ENCODE measurements around the gene CD207.
"Not testable (repeated sequence)": the region's sequence is repeated elsewhere in the genome, so short reads cannot be mapped to it uniquely, and the experiment has no call there.

The CD207 gene

GRCh38 chr2:70835643-70836042 lies at the start of gene CD207:
Gene CD207 (minus strand): TSS chr2:70835816. CDS start chr2:70835776, 40 bp downstream.
- Histone ChIP-seq H3K9me3 (replicated peaks in 1 of 11) (no peaks in the 10 kb centered on the region), H3K27ac (no peak within 1 kb of the TSS), H4K20me1 (no peaks in the 10 kb centered on the region), H3K36me3 (no peaks in the 10 kb centered on the region), H3K9ac (no peak within 1 kb of the TSS), H3K4me1 (peaks cover 7 to 58% (median 30%) of the 10 kb centered on the region in 10 experiments; a peak in 18 of 20 replicates), H3K4me2 (peak within 1 kb of the TSS in 8 of 11 experiments; percentile 3 to 46 (median 16); a peak in 8 of 22 replicates), H3K4me3 (no peak within 1 kb of the TSS), H3K27me3 (no peaks in the 10 kb centered on the region)
- no peak for TF ChIP-seq Cebpa-rat (IDR thresholded peaks at IDR 0.05)

- H3K9ac ChIP-seq, H3K4me1 ChIP-seq, H3K27ac ChIP-seq, H3K36me3 ChIP-seq, H3K27me3 ChIP-seq, H3K4me2 ChIP-seq, H4K20me1 ChIP-seq, H3K4me3 ChIP-seq: not testable (repeated sequence)
- peaks cover 0 to 15% (median 0%) of the 10 kb centered on the region in 11 experiments; a peak in 4 of 22 replicates for H3K9me3 ChIP-seq (replicated peaks in 1 of 11)
These were observed 42.9 kb upstream of the CD207 start for GRCh38 chr2:70878543-70878942.

- H3K36me3 ChIP-seq, H3K9ac ChIP-seq, H3K4me3 ChIP-seq, H3K4me2 ChIP-seq, H3K27me3 ChIP-seq, H4K20me1 ChIP-seq, H3K27ac ChIP-seq: not testable (repeated sequence)
- H3K9me3 ChIP-seq (replicated peaks in 1 of 11) = peaks cover 0 to 15% (median 0%) of the 10 kb centered on the region in 11 experiments; a peak in 4 of 22 replicates
- H3K4me1 ChIP-seq = peaks cover 0 to 19% (median 12%) of the 10 kb centered on the region in 10 experiments; a peak in 16 of 20 replicates
These were observed 40.5 kb upstream of the CD207 start for GRCh38 chr2:70876138-70876537.

GRCh38 chr2:70873541-70873940 lies 37.9 kb upstream of the CD207 start:
- Histone ChIP-seq H3K4me2 (peak overlapping the region in 8 of 11 experiments; percentile 39 to 65 (median 51); a peak in 16 of 22 replicates), H3K4me1 (peaks cover 0 to 20% (median 12%) of the 10 kb centered on the region in 10 experiments; a peak in 16 of 20 replicates), H3K4me3 (no peak overlapping the region), H3K9ac (0 out of 22 replicates have a peak overlapping the region, but pooled peaks of 1 of the 11 experiments have one; percentile 2), H3K27ac (no peak overlapping the region), H3K27me3 (no peaks in the 10 kb centered on the region), H3K9me3 (replicated peaks in 1 of 11) (peaks cover 0 to 12% (median 0%) of the 10 kb centered on the region in 11 experiments; a peak in 4 of 22 replicates), H4K20me1 (no peaks in the 10 kb centered on the region; a peak in 2 of 22 replicates), H3K36me3 (no peaks in the 10 kb centered on the region)
- TF ChIP-seq Cebpa-rat (IDR thresholded peaks at IDR 0.05) = no peak

GRCh38 chr2:70871398-70872211 lies 36.0 kb upstream of the CD207 start:
- H3K36me3 ChIP-seq = no peaks in the 10 kb centered on the region
- H3K4me3 ChIP-seq = no peak overlapping the region
- TF ChIP-seq Cebpa-rat (IDR thresholded peaks at IDR 0.05) = peak in 9 of 11 experiments; percentile 57 to 90 (median 69); a peak in 14 of 22 replicates
- H3K9ac ChIP-seq = no peak overlapping the region
- H3K9me3 ChIP-seq (replicated peaks in 1 of 11) = no peaks in the 10 kb centered on the region
- H3K4me1 ChIP-seq = peaks cover 0 to 20% (median 12%) of the 10 kb centered on the region in 10 experiments; a peak in 16 of 20 replicates
- H3K27ac ChIP-seq = no peak overlapping the region
- no peaks in the 10 kb centered on the region for H3K27me3 ChIP-seq
- no peaks in the 10 kb centered on the region; a peak in 2 of 22 replicates for H4K20me1 ChIP-seq
- H3K4me2 ChIP-seq = peak overlapping the region; percentile 1 to 68 (median 35); a peak in 18 of 22 replicates

DNA sequence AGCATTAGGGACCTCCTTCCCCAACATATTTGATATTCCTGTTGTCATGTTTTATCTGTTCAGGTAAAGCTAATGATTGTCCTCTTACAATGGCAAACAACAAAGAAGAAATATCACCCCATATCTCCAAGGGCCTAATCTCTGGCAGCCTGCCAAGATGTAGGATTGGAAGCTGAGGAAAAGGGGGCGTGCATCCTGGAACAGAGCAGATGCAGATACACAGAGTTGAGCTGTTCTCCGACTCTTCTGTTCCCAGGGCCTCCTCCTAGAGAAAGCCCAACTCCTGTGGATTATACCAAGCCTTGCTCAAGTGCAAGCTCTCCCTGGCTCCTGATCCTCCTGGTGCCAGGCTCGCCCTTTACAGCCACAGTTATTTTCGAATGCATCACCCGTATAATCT lies 35.2 kb upstream of the CD207 start:
- no peak overlapping the region for H3K4me2 ChIP-seq
- no peak overlapping the region for H3K4me3 ChIP-seq
- no peak for TF ChIP-seq Cebpa-rat (IDR thresholded peaks at IDR 0.05)

GRCh38 chr2:70868970-70869369 lies 33.4 kb upstream of the CD207 start:
- no peak overlapping the region for H3K4me2 ChIP-seq
- H3K4me3 ChIP-seq = no peak overlapping the region
- H3K27ac ChIP-seq = no peak overlapping the region
- no peak overlapping the region for H3K9ac ChIP-seq
- no peak for TF ChIP-seq Cebpa-rat (IDR thresholded peaks at IDR 0.05)
- no peaks in the 10 kb centered on the region; a peak in 2 of 22 replicates for H4K20me1 ChIP-seq
- H3K9me3 ChIP-seq (replicated peaks in 1 of 11) = no peaks in the 10 kb centered on the region
- H3K4me1 ChIP-seq = peaks cover 0 to 18% (median 10%) of the 10 kb centered on the region in 10 experiments; a peak in 16 of 20 replicates
- H3K36me3 ChIP-seq = no peaks in the 10 kb centered on the region
- H3K27me3 ChIP-seq = no peaks in the 10 kb centered on the region

More for the DNA sequence above, 35.2 kb upstream of the CD207 start:
- Histone ChIP-seq H3K27ac (no peak overlapping the region), H3K27me3 (no peaks in the 10 kb centered on the region), H3K36me3 (no peaks in the 10 kb centered on the region), H3K4me1 (peaks cover 0 to 20% (median 12%) of the 10 kb centered on the region in 10 experiments; a peak in 16 of 20 replicates), H3K9me3 (replicated peaks in 1 of 11) (no peaks in the 10 kb centered on the region), H3K9ac (no peak overlapping the region), H4K20me1 (no peaks in the 10 kb centered on the region; a peak in 2 of 22 replicates)

GRCh38 chr2:70861777-70862625 lies 26.4 kb upstream of the CD207 start:
- no peak overlapping the region for H3K27ac ChIP-seq
- no peaks in the 10 kb centered on the region for H4K20me1 ChIP-seq
- peaks cover 0 to 3% (median 0%) of the 10 kb centered on the region in 10 experiments; a peak in 1 of 20 replicates for H3K4me1 ChIP-seq
- peak overlapping the region in 4 of 11 experiments; percentile 1 to 55 (median 35); a peak in 4 of 22 replicates for H3K4me2 ChIP-seq
- H3K4me3 ChIP-seq = no peak overlapping the region
- H3K9me3 ChIP-seq (replicated peaks in 1 of 11) = no peaks in the 10 kb centered on the region
- H3K9ac ChIP-seq = no peak overlapping the region
- no peaks in the 10 kb centered on the region for H3K36me3 ChIP-seq
- no peak for TF ChIP-seq Cebpa-rat (IDR thresholded peaks at IDR 0.05)
- no peaks in the 10 kb centered on the region for H3K27me3 ChIP-seq

- Histone ChIP-seq H3K9me3 (replicated peaks in 1 of 11) (no peaks in the 10 kb centered on the region), H3K4me2 (peak overlapping the region in 8 of 11 experiments; percentile 10 to 51 (median 26); a peak in 12 of 22 replicates), H3K4me3 (no peak overlapping the region), H3K9ac (no peak overlapping the region), H4K20me1 (no peaks in the 10 kb centered on the region), H3K4me1 (peaks cover 34 to 49% (median 44%) of the 10 kb centered on the region in 10 experiments), H3K36me3 (no peaks in the 10 kb centered on the region), H3K27ac (no peak overlapping the region), H3K27me3 (no peaks in the 10 kb centered on the region)
- no peak for TF ChIP-seq Cebpa-rat (IDR thresholded peaks at IDR 0.05)
These were observed 20.1 kb upstream of the CD207 start for GRCh38 chr2:70855667-70856066.

Measured in BLaER1 treated with 17β-estradiol and CSF1 and Interleukin-3, amounts not matched to agents 10 nM and 100 nM (cell line).